GM19372 (cell line): ENCODE measurements around the gene TNP2.

Experiments used
- ATAC-seq: cut with Tn5 transposase; IDR thresholded peaks from one replicate; pipeline ENCODE4 v1.9.1; 2021; ENCODE audit warnings: mild to moderate bottlenecking, low read depth, moderate library complexity; ENCODE audit not compliant: unreplicated experiment

Gene TNP2

GRCh38 chr16:11268921-11269375, at the start of gene TNP2:
Gene TNP2 (minus strand): TSS chr16:11269325. CDS start chr16:11269262, 63 bp downstream.
- no peak for ATAC-seq

- no peak for ATAC-seq
Observed at GRCh38 chr16:11318817-11319216, 49.7 kb upstream of the TNP2 start.

GRCh38 chr16:11316331-11317015, 47.3 kb upstream of the TNP2 start:
- no peak for ATAC-seq

GRCh38 chr16:11315510-11315909, 46.4 kb upstream of the TNP2 start:
- no peak for ATAC-seq

GRCh38 chr16:11314309-11314894, 45.3 kb upstream of the TNP2 start:
- no peak for ATAC-seq

GRCh38 chr16:11313493-11314308, 44.6 kb upstream of the TNP2 start:
- ATAC-seq: no peak

GRCh38 chr16:11312718-11313492, 43.8 kb upstream of the TNP2 start:
- ATAC-seq: no peak

- no peak for ATAC-seq
Observed at GRCh38 chr16:11310997-11311561, 42.0 kb upstream of the TNP2 start.

- no peak for ATAC-seq
Observed at GRCh38 chr16:11310634-11310977, 41.5 kb upstream of the TNP2 start.

- ATAC-seq: no peak
Observed at GRCh38 chr16:11309895-11310633, 40.9 kb upstream of the TNP2 start.

- no peak for ATAC-seq
Observed at GRCh38 chr16:11308493-11309283, 39.6 kb upstream of the TNP2 start.

- no peak for ATAC-seq
Observed at GRCh38 chr16:11307639-11308492, 38.7 kb upstream of the TNP2 start.

- no peak for ATAC-seq
Observed at GRCh38 chr16:11306997-11307638, 38.0 kb upstream of the TNP2 start.

GRCh38 chr16:11306381-11306780, 37.3 kb upstream of the TNP2 start:
- ATAC-seq: no peak

- ATAC-seq: no peak
Observed at GRCh38 chr16:11303405-11304138, 34.4 kb upstream of the TNP2 start.

- no peak for ATAC-seq
Observed at GRCh38 chr16:11302977-11303376, 33.9 kb upstream of the TNP2 start.
